ENCODE measurements around the gene DIDO1. TPM values are rescaled to one million over a fixed set of nuclear protein-coding genes. Genes with fewer than 3 reads are reported as not detected.

DIDO1 gene
- total RNA-seq, 2 donors from 2014 or later = 53.5 to 68.3 TPM

GRCh38 chr20:62937268-62938104 is 11.2 kb upstream of the DIDO1 start:
- H3K9ac ChIP-seq (ENCODE audit: extremely low read depth, low read length, poor library complexity, severe bottlenecking) = peak overlapping the region; percentile 96
- Mint-ChIP-seq H3K27me3 (ENCODE audit: insufficient read depth) (no peaks in the 10 kb centered on the region), H3K9me3 (no peaks in the 10 kb centered on the region), H3K4me3 (no peak overlapping the region), H3K4me1 (peaks cover 10% of the 10 kb centered on the region), H3K27ac (peak overlapping the region; percentile 98), H3K36me3 (ENCODE audit: low read depth) (peaks cover 21% of the 10 kb centered on the region)
- WGBS, 2 experiments (ENCODE audit: insufficient coverage in 1 of 2, insufficient read length in 1 of 2) = 0 to 1% methylated on average over 39 to 79 of the region's 92 CpGs
- TF ChIP-seq CTCF (conservative IDR thresholded peaks at IDR 0.05) = no peak
- H3K27me3 ChIP-seq (ENCODE audit: control insufficient read depth, insufficient read depth, low read length, poor library complexity, severe bottlenecking) = no peaks in the 10 kb centered on the region
- no peaks in the 10 kb centered on the region for H3K4me1 ChIP-seq (ENCODE audit: control insufficient read depth, insufficient read depth, low read length)
- H3K4me3 ChIP-seq (ENCODE audit: low read length) = peak overlapping the region; percentile 97
- peak overlapping the region; percentile 92 for H3K27ac ChIP-seq (ENCODE audit: low read depth, low read length)
- no peaks in the 10 kb centered on the region for H3K9me3 ChIP-seq (ENCODE audit: control insufficient read depth, low read length)
- peaks cover 50% of the 10 kb centered on the region for H3K36me3 ChIP-seq (ENCODE audit: control insufficient read depth, insufficient read depth, low read length)
- peak; percentile 98 for DNase-seq

- Mint-ChIP-seq H3K4me1 (peaks cover 10% of the 10 kb centered on the region), H3K36me3 (ENCODE audit: low read depth) (peaks cover 10% of the 10 kb centered on the region), H3K27ac (no peak overlapping the region), H3K27me3 (ENCODE audit: insufficient read depth) (no peaks in the 10 kb centered on the region), H3K4me3 (no peak overlapping the region), H3K9me3 (no peaks in the 10 kb centered on the region)
- Histone ChIP-seq H3K27me3 (ENCODE audit: control insufficient read depth, insufficient read depth, low read length, poor library complexity, severe bottlenecking) (no peaks in the 10 kb centered on the region), H3K9ac (ENCODE audit: extremely low read depth, low read length, poor library complexity, severe bottlenecking) (no peak overlapping the region), H3K27ac (ENCODE audit: low read depth, low read length) (no peak overlapping the region), H3K4me3 (ENCODE audit: low read length) (peak overlapping the region; percentile 97), H3K4me1 (ENCODE audit: control insufficient read depth, insufficient read depth, low read length) (no peaks in the 10 kb centered on the region), H3K36me3 (ENCODE audit: control insufficient read depth, insufficient read depth, low read length) (peaks cover 37% of the 10 kb centered on the region), H3K9me3 (ENCODE audit: control insufficient read depth, low read length) (no peaks in the 10 kb centered on the region)
- DNase-seq = peak; percentile 55
- WGBS, 2 experiments (ENCODE audit: insufficient coverage in 1 of 2, insufficient read length in 1 of 2) = 91 to 93% methylated on average over 17 to 22 of the region's 22 CpGs
- TF ChIP-seq CTCF (conservative IDR thresholded peaks at IDR 0.05) = no peak
These were observed 9.8 kb upstream of the DIDO1 start for GRCh38 chr20:62935968-62936585.

- Histone ChIP-seq H3K9ac (ENCODE audit: extremely low read depth, low read length, poor library complexity, severe bottlenecking) (no peak overlapping the region), H3K4me1 (ENCODE audit: control insufficient read depth, insufficient read depth, low read length) (no peaks in the 10 kb centered on the region), H3K36me3 (ENCODE audit: control insufficient read depth, insufficient read depth, low read length) (peaks cover 34% of the 10 kb centered on the region), H3K9me3 (ENCODE audit: control insufficient read depth, low read length) (no peaks in the 10 kb centered on the region), H3K4me3 (ENCODE audit: low read length) (peak overlapping the region; percentile 97), H3K27me3 (ENCODE audit: control insufficient read depth, insufficient read depth, low read length, poor library complexity, severe bottlenecking) (no peaks in the 10 kb centered on the region), H3K27ac (ENCODE audit: low read depth, low read length) (no peak overlapping the region)
- H3K27ac Mint-ChIP-seq = no peak overlapping the region
- no peak for TF ChIP-seq CTCF (conservative IDR thresholded peaks at IDR 0.05)
- WGBS, 2 experiments (ENCODE audit: insufficient coverage in 1 of 2, insufficient read length in 1 of 2) = 92 to 94% methylated on average over 12 of the region's 12 CpGs
- H3K4me1 Mint-ChIP-seq = peaks cover 14% of the 10 kb centered on the region
- H3K36me3 Mint-ChIP-seq (ENCODE audit: low read depth) = peaks cover 10% of the 10 kb centered on the region
- H3K27me3 Mint-ChIP-seq (ENCODE audit: insufficient read depth) = no peaks in the 10 kb centered on the region
- no peak for DNase-seq
- no peaks in the 10 kb centered on the region for H3K9me3 Mint-ChIP-seq
- no peak overlapping the region for H3K4me3 Mint-ChIP-seq
These were observed 9.1 kb upstream of the DIDO1 start for GRCh38 chr20:62935204-62935967.
